ENCODE results near the gene NRXN2.

- TF ChIP-seq, protein P1, sequence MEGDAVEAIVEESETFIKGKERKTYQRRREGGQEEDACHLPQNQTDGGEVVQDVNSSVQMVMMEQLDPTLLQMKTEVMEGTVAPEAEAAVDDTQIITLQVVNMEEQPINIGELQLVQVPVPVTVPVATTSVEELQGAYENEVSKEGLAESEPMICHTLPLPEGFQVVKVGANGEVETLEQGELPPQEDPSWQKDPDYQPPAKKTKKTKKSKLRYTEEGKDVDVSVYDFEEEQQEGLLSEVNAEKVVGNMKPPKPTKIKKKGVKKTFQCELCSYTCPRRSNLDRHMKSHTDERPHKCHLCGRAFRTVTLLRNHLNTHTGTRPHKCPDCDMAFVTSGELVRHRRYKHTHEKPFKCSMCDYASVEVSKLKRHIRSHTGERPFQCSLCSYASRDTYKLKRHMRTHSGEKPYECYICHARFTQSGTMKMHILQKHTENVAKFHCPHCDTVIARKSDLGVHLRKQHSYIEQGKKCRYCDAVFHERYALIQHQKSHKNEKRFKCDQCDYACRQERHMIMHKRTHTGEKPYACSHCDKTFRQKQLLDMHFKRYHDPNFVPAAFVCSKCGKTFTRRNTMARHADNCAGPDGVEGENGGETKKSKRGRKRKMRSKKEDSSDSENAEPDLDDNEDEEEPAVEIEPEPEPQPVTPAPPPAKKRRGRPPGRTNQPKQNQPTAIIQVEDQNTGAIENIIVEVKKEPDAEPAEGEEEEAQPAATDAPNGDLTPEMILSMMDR (IDR thresholded peaks at IDR 0.05; ENCODE audit: low read depth, low read length), result no peak
- TF ChIP-seq POLR2A (IDR thresholded peaks at IDR 0.05; ENCODE audit: extremely low read depth, insufficient read length) (no peak), MAX (IDR thresholded peaks at IDR 0.05; ENCODE audit: low read depth, low read length) (no peak)
These were observed 64.7 kb downstream of the NRXN2 start for GRCh38 chr11:64658265-64658664.
